Ishikawa (cell line): ENCODE results near the gene UNC80.

Experiments used
- CREB1 ChIP-seq: IDR thresholded peaks from 2 replicates; pipeline ENCODE4 v1.6.1; 2012; ENCODE audit warnings: low read depth
- EGR1 ChIP-seq: IDR thresholded peaks from 2 replicates; pipeline ENCODE4 v1.6.1; 2012
- EP300 ChIP-seq: IDR thresholded peaks from 2 replicates; pipeline ENCODE4 v1.6.1; 2012; ENCODE audit warnings: borderline replicate concordance
- RAD21 ChIP-seq: IDR thresholded peaks from 2 replicates; pipeline ENCODE4 v1.6.1; 2012; ENCODE audit warnings: low read depth
- REST ChIP-seq: IDR thresholded peaks from 2 replicates; pipeline ENCODE4 v1.6.1; 2012; ENCODE audit warnings: low read depth, mild to moderate bottlenecking
- USF1 ChIP-seq: IDR thresholded peaks from 2 replicates; pipeline ENCODE4 v1.6.1; 2012

GRCh38 chr2:209864716-209865295, 93.2 kb downstream of the UNC80 start:
- TF ChIP-seq RAD21 (no peak), CREB1 (no peak), REST (no peak), EP300 (no peak), EGR1 (no peak), USF1 (no peak)
